Heart left ventricle (tissue), 13 donors: ENCODE results near the gene CFAP70.

ENCODE experiments used
- POLR2A ChIP-seq, 2 donors: fragments of 450-650 bp; IDR thresholded peaks; one replicate each; pipeline ENCODE4 v1.6.1; 2017; ENCODE audit warnings: antibody characterized with exemption in 2 of 2, mild to moderate bottlenecking in 2 of 2, moderate library complexity in 2 of 2
- TF ChIP-seq, protein P1 (sequence below), 12 donors: fragments of 200-600 bp; sonication (generic) in 4 of 12; IDR thresholded peaks; one replicate each; pipeline versions ENCODE4 v1.5.0 to v1.8.0; 2018 to 2022; ENCODE audit warnings: antibody characterized with exemption in 12 of 12, mild to moderate bottlenecking in 5 of 12
- donor health status: ischemic (EF 13 %, LVEDD 7.1; RV severe dilation, severe dysfunction).
- donor health status: DM: no; HTN: yes; CAD: no.
- donor health status: DM: no; HTN: no; CAD: no.
- donor health status: ischemic (EF 25% LVEDD 6.9; RV normal size, moderate dysfunction).
- donor health status: ischemic (EF 25% LVEDD 5.7; RV mildly dilated, moderate dysfunction).
- donor health status: ischemic (EF 35%, LVEDD 5.7; RV mildly dilated, moderate dysfunction).
- donor health status: nonischemic (EF 11% LVEDD 7.7; RV severe dilation, severe dysfunction).
- donor health status: DM: yes; HTN: yes; CAD: no.
- donor health status: PGD.
- donor health status: ischemic (EF 29% LVEDD 5.4; RV normal size, mild dysfunction).
- donor health status: nonischemic (EF 23%, LVEDD 6.1; RV moderate dilation, normal function).

DNA sequence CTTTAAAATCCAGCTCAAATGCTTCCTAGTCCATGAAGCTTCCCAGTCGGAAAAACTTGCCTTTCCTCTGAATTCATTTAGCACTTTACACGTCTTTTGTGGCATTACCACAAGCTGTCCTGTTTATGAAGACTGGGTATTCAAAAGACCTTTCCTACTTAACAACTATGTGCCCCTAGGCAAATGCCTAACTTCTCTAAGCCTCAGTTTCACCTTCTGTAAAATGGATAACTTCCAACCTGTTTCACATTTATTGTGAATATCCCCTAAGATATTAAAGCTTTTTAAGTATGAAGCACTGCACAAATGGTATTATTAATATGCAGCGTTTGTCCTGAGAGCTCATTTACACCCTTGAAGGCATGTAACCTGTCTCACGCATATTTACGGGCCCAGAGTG, 843 bp downstream of the CFAP70 start:
- TF ChIP-seq, protein P1, sequence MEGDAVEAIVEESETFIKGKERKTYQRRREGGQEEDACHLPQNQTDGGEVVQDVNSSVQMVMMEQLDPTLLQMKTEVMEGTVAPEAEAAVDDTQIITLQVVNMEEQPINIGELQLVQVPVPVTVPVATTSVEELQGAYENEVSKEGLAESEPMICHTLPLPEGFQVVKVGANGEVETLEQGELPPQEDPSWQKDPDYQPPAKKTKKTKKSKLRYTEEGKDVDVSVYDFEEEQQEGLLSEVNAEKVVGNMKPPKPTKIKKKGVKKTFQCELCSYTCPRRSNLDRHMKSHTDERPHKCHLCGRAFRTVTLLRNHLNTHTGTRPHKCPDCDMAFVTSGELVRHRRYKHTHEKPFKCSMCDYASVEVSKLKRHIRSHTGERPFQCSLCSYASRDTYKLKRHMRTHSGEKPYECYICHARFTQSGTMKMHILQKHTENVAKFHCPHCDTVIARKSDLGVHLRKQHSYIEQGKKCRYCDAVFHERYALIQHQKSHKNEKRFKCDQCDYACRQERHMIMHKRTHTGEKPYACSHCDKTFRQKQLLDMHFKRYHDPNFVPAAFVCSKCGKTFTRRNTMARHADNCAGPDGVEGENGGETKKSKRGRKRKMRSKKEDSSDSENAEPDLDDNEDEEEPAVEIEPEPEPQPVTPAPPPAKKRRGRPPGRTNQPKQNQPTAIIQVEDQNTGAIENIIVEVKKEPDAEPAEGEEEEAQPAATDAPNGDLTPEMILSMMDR (IDR thresholded peaks at IDR 0.05), result no peak
- TF ChIP-seq POLR2A (IDR thresholded peaks at IDR 0.05), result no peak
